GM10266 (cell line): ENCODE results near the gene SRSF4.

Source experiments
- DNase-seq: peaks from one replicate; pipeline ENCODE4 v3.0.0; 2012; ENCODE audit errors: extremely low spot score
- CTCF ChIP-seq: IDR thresholded peaks from 2 replicates; pipeline ENCODE4 v1.5.1; 2012; ENCODE audit warnings: mild to moderate bottlenecking, low read depth; ENCODE audit not compliant: control insufficient read depth, insufficient read depth; ENCODE audit errors: missing control alignments

Gene SRSF4

GRCh38 chr1:29200906-29201594 lies 19.4 kb upstream of the SRSF4 start:
- DNase-seq: no peak
- TF ChIP-seq CTCF: no peak

GRCh38 chr1:29197993-29198392 lies 16.3 kb upstream of the SRSF4 start:
- TF ChIP-seq CTCF: no peak
- no peak for DNase-seq

- no peak for DNase-seq
- peak; percentile 39 for TF ChIP-seq CTCF
These were observed 15.9 kb upstream of the SRSF4 start for GRCh38 chr1:29197590-29197924.

DNA sequence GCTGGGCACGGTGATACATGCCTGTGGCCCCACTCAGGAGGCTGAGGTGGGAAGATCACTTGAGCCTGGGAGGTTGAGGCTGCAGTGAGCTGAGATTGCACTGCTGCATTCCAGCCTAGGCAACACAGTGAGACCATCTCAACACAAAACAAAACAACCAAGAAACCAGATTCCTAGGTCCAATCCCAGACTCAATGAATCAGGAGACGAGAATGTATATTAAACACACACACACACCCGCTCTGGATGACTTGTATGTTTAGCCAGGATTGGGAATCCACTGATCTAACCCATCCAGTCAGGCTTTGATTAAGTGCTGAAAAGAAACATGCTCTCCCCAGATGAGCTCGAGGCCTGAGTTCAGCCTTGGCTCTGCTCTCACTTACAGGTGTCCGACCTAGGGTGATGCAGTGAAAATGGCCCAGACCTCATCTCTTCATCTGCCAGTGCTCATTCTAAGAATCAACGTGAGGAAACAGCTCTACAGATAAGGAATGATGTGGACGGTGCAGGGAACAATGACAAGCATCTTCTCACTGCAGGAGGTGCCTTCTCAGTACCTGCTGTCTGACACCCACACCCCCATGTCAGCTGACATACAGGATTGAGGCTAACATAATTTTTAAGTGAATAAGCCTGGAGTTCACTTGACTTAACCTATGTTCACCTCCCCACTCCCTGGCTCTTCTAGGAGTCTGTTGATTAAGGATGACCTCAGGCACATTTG lies 15.3 kb upstream of the SRSF4 start:
- no peak for DNase-seq
- no peak for TF ChIP-seq CTCF

GRCh38 chr1:29195881-29196291 lies 14.2 kb upstream of the SRSF4 start:
- no peak for DNase-seq
- TF ChIP-seq CTCF: no peak

GRCh38 chr1:29193879-29194455 lies 12.3 kb upstream of the SRSF4 start:
- TF ChIP-seq CTCF: no peak
- no peak for DNase-seq

GRCh38 chr1:29190718-29191117 lies 9.0 kb upstream of the SRSF4 start:
- TF ChIP-seq CTCF: no peak
- DNase-seq: no peak
